ENCODE measurements around the gene SPATA16. TPM values are rescaled to one million over a fixed set of nuclear protein-coding genes. Genes with fewer than 3 reads are reported as not detected.

Gene SPATA16
- total and polyA plus RNA-seq, 4 donors, result not detected

- 87 to 92% methylated on average over 2 of the region's 2 CpGs for WGBS, 2 donors
- H3K4me1 ChIP-seq (ENCODE audit: control insufficient read depth in 5 of 5, insufficient read depth in 5 of 5, low read length in 5 of 5), result no peaks in the 10 kb centered on the region
- no peak overlapping the region for H3K9ac ChIP-seq (ENCODE audit: insufficient read depth in 1 of 2, low read length in 2 of 2)
- no peaks in the 10 kb centered on the region for H3K36me3 ChIP-seq (ENCODE audit: control insufficient read depth in 4 of 4, insufficient read depth in 4 of 4, low read length in 4 of 4)
- ATAC-seq (ENCODE audit: insufficient read depth, low FRiP score) (no peak), DNase-seq (no peak)
- H3K4me3 ChIP-seq, result no peak overlapping the region
- no peak overlapping the region for H3K27ac ChIP-seq (ENCODE audit: low read depth in 1 of 2, low read length in 1 of 2)
- no peaks in the 10 kb centered on the region for H3K9me3 ChIP-seq (ENCODE audit: control insufficient read depth in 4 of 4, insufficient read depth in 3 of 4, low read length in 3 of 4)
- no peak for TF ChIP-seq CTCF (IDR thresholded peaks at IDR 0.05; ENCODE audit: control extremely low read depth, extremely low read depth)
- no peaks in the 10 kb centered on the region for H3K27me3 ChIP-seq (ENCODE audit: control insufficient read depth in 3 of 3, insufficient read depth in 3 of 3, low read length in 2 of 3)
Observed at GRCh38 chr3:173058229-173058628, 82.8 kb downstream of the SPATA16 start.

GRCh38 chr3:173055228-173055933 lies 85.7 kb downstream of the SPATA16 start:
- H3K36me3 ChIP-seq (ENCODE audit: control insufficient read depth in 4 of 4, insufficient read depth in 4 of 4, low read length in 4 of 4), result no peaks in the 10 kb centered on the region

GRCh38 chr3:173049360-173049759 lies 91.7 kb downstream of the SPATA16 start:
- peaks cover 0 to 5% (median 0%) of the 10 kb centered on the region in 5 donors for H3K4me1 ChIP-seq (ENCODE audit: control insufficient read depth in 5 of 5, insufficient read depth in 5 of 5, low read length in 5 of 5)
- no peak overlapping the region for H3K4me3 ChIP-seq
- H3K27me3 ChIP-seq (ENCODE audit: control insufficient read depth in 3 of 3, insufficient read depth in 3 of 3, low read length in 2 of 3), result no peaks in the 10 kb centered on the region
- H3K27ac ChIP-seq (ENCODE audit: low read depth in 1 of 2, low read length in 1 of 2), result no peak overlapping the region
- no peak overlapping the region for H3K9ac ChIP-seq (ENCODE audit: insufficient read depth in 1 of 2, low read length in 2 of 2)
- ATAC-seq (ENCODE audit: insufficient read depth, low FRiP score), result no peak
- H3K36me3 ChIP-seq (ENCODE audit: control insufficient read depth in 4 of 4, insufficient read depth in 4 of 4, low read length in 4 of 4), result no peaks in the 10 kb centered on the region
- H3K9me3 ChIP-seq (ENCODE audit: control insufficient read depth in 4 of 4, insufficient read depth in 3 of 4, low read length in 3 of 4), result no peaks in the 10 kb centered on the region
- WGBS, 2 donors, result 77 to 92% methylated on average over 2 of the region's 2 CpGs
- TF ChIP-seq CTCF (IDR thresholded peaks at IDR 0.05; ENCODE audit: control extremely low read depth, extremely low read depth), result no peak
- DNase-seq, result no peak

More at GRCh38 chr3:173055228-173055933, 85.7 kb downstream of the SPATA16 start:
- H3K4me3 ChIP-seq, result no peak overlapping the region
- no peak overlapping the region for H3K27ac ChIP-seq (ENCODE audit: low read depth in 1 of 2, low read length in 1 of 2)
- H3K27me3 ChIP-seq (ENCODE audit: control insufficient read depth in 3 of 3, insufficient read depth in 3 of 3, low read length in 2 of 3), result no peaks in the 10 kb centered on the region
- ATAC-seq (ENCODE audit: insufficient read depth, low FRiP score) (no peak), DNase-seq (no peak)
- H3K9me3 ChIP-seq (ENCODE audit: control insufficient read depth in 4 of 4, insufficient read depth in 3 of 4, low read length in 3 of 4), result no peaks in the 10 kb centered on the region
- WGBS, 2 donors, result 46 to 57% methylated on average over 2 of the region's 2 CpGs
- H3K9ac ChIP-seq (ENCODE audit: insufficient read depth in 1 of 2, low read length in 2 of 2), result no peak overlapping the region
- no peaks in the 10 kb centered on the region for H3K4me1 ChIP-seq (ENCODE audit: control insufficient read depth in 5 of 5, insufficient read depth in 5 of 5, low read length in 5 of 5)
- no peak for TF ChIP-seq CTCF (IDR thresholded peaks at IDR 0.05; ENCODE audit: control extremely low read depth, extremely low read depth)
